Neuronal stem cell (in vitro differentiated cells): ENCODE data around the gene RAMACL.

ENCODE experiments used
- DNase-seq: peaks from one replicate; pipeline ENCODE4 v3.0.0-alpha.2; 2013; ENCODE audit warnings: low spot score
- H2AFZ ChIP-seq: one replicate; pipeline ENCODE4 v1.6.1; 2013; ENCODE audit warnings: mild to moderate bottlenecking, low read length, inconsistent platforms
- H2AK5ac ChIP-seq: 2 replicates; pipeline ENCODE4 v1.6.1; 2013; ENCODE audit warnings: low read depth, mild to moderate bottlenecking, inconsistent platforms, low read length, moderate library complexity, mixed read lengths
- H2BK120ac ChIP-seq: 2 replicates; pipeline ENCODE4 v1.6.1; 2013; ENCODE audit warnings: low read depth, mild to moderate bottlenecking, inconsistent platforms, low read length, moderate library complexity, mixed read lengths
- H2BK12ac ChIP-seq: one replicate; pipeline ENCODE4 v1.6.1; 2013; ENCODE audit warnings: low read length, inconsistent platforms
- H2BK15ac ChIP-seq: 2 replicates; pipeline ENCODE4 v1.6.1; 2013; ENCODE audit warnings: mild to moderate bottlenecking, low read length, inconsistent platforms, mixed read lengths
- H2BK5ac ChIP-seq: one replicate; pipeline ENCODE4 v1.6.1; 2013; ENCODE audit warnings: inconsistent platforms, mild to moderate bottlenecking, low read length, moderate library complexity
- H3K14ac ChIP-seq: one replicate; pipeline ENCODE4 v1.6.1; 2013; ENCODE audit warnings: low read length, inconsistent platforms
- H3K18ac ChIP-seq: 2 replicates; pipeline ENCODE4 v1.6.1; 2013; ENCODE audit warnings: low read length, inconsistent platforms
- H3K23ac ChIP-seq: 2 replicates; pipeline ENCODE4 v1.6.1; 2013; ENCODE audit warnings: low read depth, mild to moderate bottlenecking, mixed read lengths, low read length, inconsistent platforms; ENCODE audit not compliant: poor library complexity
- H3K27ac ChIP-seq: replicated peaks from 3 replicates; pipeline ENCODE4 v1.5.1; 2013; ENCODE audit warnings: low read length, inconsistent platforms
- H3K27me3 ChIP-seq, 3 experiments: 2 replicates each; pipeline ENCODE4 v1.6.1; 2013; ENCODE audit warnings: low read length in 3 of 3, mild to moderate bottlenecking in 2 of 3, inconsistent platforms in 1 of 3, low read depth in 1 of 3, mixed read lengths in 1 of 3, moderate library complexity in 1 of 3; ENCODE audit not compliant: control insufficient read depth in 3 of 3, insufficient read depth in 3 of 3
- H3K36me3 ChIP-seq, 2 donors: replicated peaks in 1 of 2; 2 replicates each; pipeline ENCODE4 v1.6.1; 2013; ENCODE audit warnings: low read length in 2 of 2; ENCODE audit not compliant: control insufficient read depth in 2 of 2, insufficient read depth in 2 of 2
- H3K4ac ChIP-seq: 2 replicates; pipeline ENCODE4 v1.6.1; 2013; ENCODE audit warnings: inconsistent platforms, mild to moderate bottlenecking, low read length, moderate library complexity
- H3K4me1 ChIP-seq, 2 donors: 1 replicate in 1 of 2; 2 replicates in 1 of 2; pipeline ENCODE4 v1.6.1; 2013; ENCODE audit warnings: low read length in 2 of 2, low read depth in 1 of 2; ENCODE audit not compliant: control insufficient read depth in 2 of 2, insufficient read depth in 1 of 2
- H3K4me2 ChIP-seq: one replicate; pipeline ENCODE4 v1.6.1; 2013; ENCODE audit warnings: mild to moderate bottlenecking, low read length, inconsistent platforms; ENCODE audit not compliant: insufficient read depth, poor library complexity, severe bottlenecking
- H3K4me3 ChIP-seq, 2 donors: 2 replicates each; pipeline ENCODE4 v1.5.1; 2013; ENCODE audit warnings: low read length in 2 of 2, mild to moderate bottlenecking in 2 of 2, inconsistent platforms in 1 of 2, moderate library complexity in 1 of 2
- H3K79me1 ChIP-seq: one replicate; pipeline ENCODE4 v1.6.1; 2013; ENCODE audit warnings: low read depth, mild to moderate bottlenecking, inconsistent platforms, low read length, moderate library complexity
- H3K9ac ChIP-seq: one replicate; pipeline ENCODE4 v1.6.1; 2013; ENCODE audit warnings: mild to moderate bottlenecking, low read depth, low read length, inconsistent platforms; ENCODE audit not compliant: poor library complexity
- H3K9me3 ChIP-seq, 2 donors: replicated peaks in 1 of 2; 2 replicates each; pipeline versions ENCODE3 to v1.6.1; 2013; ENCODE audit warnings: low read length in 2 of 2, mild to moderate bottlenecking in 2 of 2, inconsistent platforms in 1 of 2, low read depth in 1 of 2, mixed read lengths in 1 of 2, moderate library complexity in 1 of 2; ENCODE audit not compliant: control insufficient read depth in 2 of 2, insufficient read depth in 1 of 2
- H4K8ac ChIP-seq: one replicate; pipeline ENCODE4 v1.6.1; 2013; ENCODE audit warnings: low read depth, mild to moderate bottlenecking, inconsistent platforms, low read length, moderate library complexity
- H4K91ac ChIP-seq: one replicate; pipeline ENCODE4 v1.6.1; 2013; ENCODE audit warnings: low read length, low read depth, mild to moderate bottlenecking, inconsistent platforms; ENCODE audit not compliant: poor library complexity
- WGBS, 2 donors: extraction: QIAGEN DNeasy Blood & Tissue Kit; methylation state at CpG; one replicate each; pipeline ENCODE4 v1.1.7; 2013; ENCODE audit warnings: missing lambda C conversion rate in 2 of 2, mixed read lengths in 1 of 2; ENCODE audit not compliant: insufficient read length in 2 of 2, insufficient replicate concordance in 1 of 2; ENCODE audit errors: extremely low coverage in 2 of 2; 5-methylcytosine and 5-hydroxymethylcytosine counted together

The RAMACL gene

DNA sequence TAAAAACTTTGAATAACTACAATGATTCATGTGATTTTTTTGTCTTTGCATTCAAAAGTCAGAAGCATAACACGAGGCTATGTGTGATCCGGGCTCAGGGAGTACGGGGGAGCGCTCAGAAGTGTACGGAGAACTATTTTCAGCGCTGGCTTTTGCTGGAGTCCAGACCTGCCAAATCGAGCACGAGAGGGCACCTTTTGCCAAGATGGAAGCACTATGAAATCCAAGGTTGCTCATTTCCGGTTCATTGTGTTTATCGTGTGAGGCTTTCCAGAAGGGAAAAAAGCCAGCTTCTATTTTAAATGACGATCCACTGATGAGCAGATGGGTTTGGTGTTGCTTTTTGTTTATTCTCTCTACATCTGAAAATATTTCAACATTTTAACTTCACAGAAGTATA is 11.3 kb downstream of the RAMACL start:
- H2AFZ ChIP-seq: no peak overlapping the region
- H3K23ac ChIP-seq: no peak overlapping the region
- H3K4me2 ChIP-seq: no peak overlapping the region
- no peak overlapping the region for H2BK12ac ChIP-seq
- H3K27me3 ChIP-seq: no peaks in the 10 kb centered on the region
- no peak overlapping the region for H3K18ac ChIP-seq
- no peak overlapping the region for H3K27ac ChIP-seq
- H2BK5ac ChIP-seq: no peak overlapping the region
- no CpG with 5 or more reads among the region's 11 CpGs for WGBS, 2 donors
- H2BK15ac ChIP-seq: no peak overlapping the region
- no peak overlapping the region for H3K4me3 ChIP-seq
- H2BK120ac ChIP-seq: no peak overlapping the region
- no peak overlapping the region for H4K91ac ChIP-seq
- no peak overlapping the region for H3K14ac ChIP-seq
- H3K9me3 ChIP-seq: peaks cover 1 to 32% of the 10 kb centered on the region in 2 donors
- DNase-seq: no peak
- H4K8ac ChIP-seq: no peak overlapping the region
- H3K4me1 ChIP-seq: peaks cover 4 to 16% of the 10 kb centered on the region in 2 donors
- H3K79me1 ChIP-seq: peaks cover 8% of the 10 kb centered on the region
- no peak overlapping the region for H2AK5ac ChIP-seq
- no peak overlapping the region for H3K9ac ChIP-seq
- no peak overlapping the region for H3K4ac ChIP-seq
- H3K36me3 ChIP-seq: peaks cover 0 to 2% of the 10 kb centered on the region in 2 donors

DNA sequence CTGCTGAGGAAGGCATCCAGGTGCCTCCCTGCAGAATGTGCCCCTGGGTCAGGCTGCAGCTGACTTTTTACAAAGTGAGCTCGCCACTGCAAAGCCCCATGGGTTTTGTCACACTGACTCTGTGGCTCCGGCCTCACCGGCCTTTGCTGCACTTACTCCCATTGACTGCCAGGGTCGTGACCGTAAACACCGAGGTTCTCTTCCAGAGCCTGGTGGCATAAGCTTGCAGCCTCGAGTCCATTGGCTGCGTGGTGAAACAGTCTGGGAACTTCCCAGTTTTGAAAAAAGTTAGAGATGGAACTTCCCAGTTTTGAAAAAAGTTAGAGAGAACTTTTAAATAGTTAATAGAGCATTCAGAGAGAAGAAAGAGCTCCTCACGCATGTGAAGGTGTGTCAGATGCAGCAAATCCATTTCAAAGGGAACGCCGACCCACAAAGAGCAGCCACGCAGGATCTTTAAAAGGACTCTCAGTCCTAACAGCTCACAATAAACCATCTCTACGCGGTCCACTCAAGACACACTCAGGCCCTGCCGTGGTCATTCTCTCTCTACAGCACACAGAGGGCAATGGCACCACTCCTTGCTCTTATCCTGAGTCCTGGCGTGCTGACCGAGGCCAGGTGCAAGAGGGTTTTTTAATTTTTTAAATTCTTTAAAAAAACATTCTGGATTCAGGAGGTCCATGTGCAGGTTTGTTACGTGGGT is 12.8 kb downstream of the RAMACL start:
- Histone ChIP-seq H3K23ac (no peak overlapping the region), H4K91ac (no peak overlapping the region), H2BK12ac (no peak overlapping the region), H3K4me2 (no peak overlapping the region), H2BK5ac (no peak overlapping the region), H3K18ac (peak overlapping the region; percentile 25), H4K8ac (no peak overlapping the region), H3K9me3 (peaks cover 3 to 32% of the 10 kb centered on the region in 2 donors), H2AFZ (no peak overlapping the region), H3K27me3 (no peaks in the 10 kb centered on the region), H2BK15ac (no peak overlapping the region), H3K14ac (no peak overlapping the region), H3K4me3 (no peak overlapping the region), H3K9ac (no peak overlapping the region), H3K79me1 (peaks cover 8% of the 10 kb centered on the region), H2AK5ac (no peak overlapping the region), H2BK120ac (no peak overlapping the region), H3K36me3 (peaks cover 2% of the 10 kb centered on the region in 2 donors), H3K4me1 (peaks cover 4 to 16% of the 10 kb centered on the region in 2 donors), H3K27ac (no peak overlapping the region), H3K4ac (no peak overlapping the region)
- no peak for DNase-seq
- WGBS, 2 donors: no CpG with 5 or more reads among the region's 18 CpGs

DNA sequence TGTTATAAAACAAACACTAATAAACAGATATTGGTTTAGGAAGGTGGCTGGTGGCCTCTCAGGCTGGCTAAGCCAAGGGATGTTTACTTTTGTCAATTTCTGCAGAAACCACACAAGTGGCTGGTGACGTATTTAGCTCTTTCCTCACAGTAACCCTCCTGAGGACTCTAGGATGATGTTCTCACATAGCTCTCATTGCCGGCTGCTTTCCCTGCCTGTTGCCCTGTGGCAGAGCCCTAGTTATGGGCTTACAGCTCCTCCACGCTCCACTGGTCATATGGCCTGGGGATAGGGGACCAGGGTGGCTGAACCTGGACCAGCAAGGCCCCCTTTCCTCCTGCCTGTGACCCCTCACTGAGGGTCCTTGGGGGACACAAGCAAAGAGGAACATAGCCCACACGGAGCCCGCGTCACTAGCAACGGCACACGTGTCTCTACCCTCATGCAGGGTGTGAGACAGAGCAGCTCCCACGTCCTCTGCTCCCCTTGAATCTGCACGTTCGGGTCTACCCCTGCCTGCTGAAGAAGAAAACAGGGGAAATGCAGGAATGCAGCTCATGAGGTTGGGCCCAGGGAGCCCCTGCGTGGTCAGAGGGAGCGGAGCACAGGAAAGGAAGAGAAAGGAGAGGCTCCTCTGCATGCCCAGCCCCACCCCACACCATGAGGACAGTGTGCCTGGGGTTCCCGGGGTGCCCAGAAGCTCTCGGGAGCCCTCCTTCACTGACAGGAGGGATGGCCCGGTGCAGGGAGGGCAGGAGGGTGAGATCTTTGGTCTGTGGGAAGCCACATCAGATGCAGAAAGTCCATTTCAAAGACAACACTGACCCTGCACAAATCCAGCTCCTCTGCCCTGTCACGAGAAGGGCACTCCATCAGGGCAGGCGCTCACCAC is 13.9 kb downstream of the RAMACL start:
- Histone ChIP-seq H3K9me3 (peaks cover 3 to 25% of the 10 kb centered on the region in 2 donors), H3K4ac (peak overlapping the region; percentile 78), H3K18ac (peak overlapping the region; percentile 94), H3K4me2 (no peak overlapping the region), H3K36me3 (peaks cover 2% of the 10 kb centered on the region in 2 donors), H3K79me1 (peaks cover 5% of the 10 kb centered on the region), H2AK5ac (peak overlapping the region; percentile 6), H2BK5ac (no peak overlapping the region), H3K23ac (peak overlapping the region; percentile 92), H3K4me1 (peaks cover 4 to 16% of the 10 kb centered on the region in 2 donors), H4K91ac (no peak overlapping the region), H3K9ac (peak overlapping the region; percentile 56), H2AFZ (no peak overlapping the region), H2BK15ac (peak overlapping the region; percentile 91), H2BK12ac (peak overlapping the region; percentile 46), H3K14ac (peak overlapping the region; percentile 1), H4K8ac (peak overlapping the region; percentile 94), H3K27me3 (no peaks in the 10 kb centered on the region), H3K27ac (peak overlapping the region; percentile 15), H2BK120ac (peak overlapping the region; percentile 3), H3K4me3 (no peak overlapping the region)
- no peak for DNase-seq
- WGBS, 2 donors: no CpG with 5 or more reads among the region's 18 CpGs
